ENCODE data around the gene SF1. TPM values are rescaled to one million over a fixed set of nuclear protein-coding genes. Genes with fewer than 3 reads are reported as not detected.

Gene SF1
- total and polyA plus RNA-seq, 9 of the 15 experiments (the other 6 are each of a cell fraction or from before 2014, with no cell fraction given) = 13.1 to 334 (median 111) TPM

DNA sequence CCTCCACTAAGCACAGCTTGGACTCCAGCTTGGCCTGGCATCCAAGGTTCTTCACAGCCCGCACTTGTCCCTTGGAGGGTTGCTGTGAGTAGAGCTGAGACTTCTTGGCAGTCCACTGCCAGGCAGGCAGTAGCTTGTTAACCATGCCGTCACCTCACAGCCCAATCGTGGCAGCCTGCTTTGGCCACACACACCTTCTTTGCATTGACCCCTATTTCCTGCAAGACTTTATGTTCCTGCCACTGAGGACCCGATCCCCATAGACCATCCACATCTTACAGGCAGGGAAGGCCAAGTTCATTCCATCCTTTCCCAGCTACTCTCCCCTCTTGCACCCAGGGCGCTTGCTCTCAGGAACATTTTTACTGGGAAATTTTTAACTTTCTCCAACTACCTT is 16.1 kb downstream of the SF1 start (continued):
- TF ChIP-seq FIP1L1 (IDR thresholded peaks at IDR 0.05; ENCODE audit: low read depth, low read length, poor library complexity, severe bottlenecking) (no peak), ESRRB (CRISPR knock-in tag; IDR thresholded peaks at IDR 0.05; ENCODE audit: borderline replicate concordance) (no peak), RBM15 (IDR thresholded peaks at IDR 0.05; ENCODE audit: insufficient read depth, low read length) (no peak), NR4A1 (CRISPR knock-in tag; IDR thresholded peaks at IDR 0.05) (no peak), NR4A1 (tag; IDR thresholded peaks at IDR 0.05) (no peak), ZNF232 (CRISPR knock-in tag; IDR thresholded peaks at IDR 0.05) (no peak), ZC3H4 (CRISPR knock-in tag; IDR thresholded peaks at IDR 0.05; ENCODE audit: borderline replicate concordance) (no peak), TCF7L2 (IDR thresholded peaks at IDR 0.05; ENCODE audit: low read depth, low read length) (no peak), POLR2A (conservative IDR thresholded peaks at IDR 0.05) (peak; percentile 74), RBM14 (IDR thresholded peaks at IDR 0.05; ENCODE audit: borderline replicate concordance, insufficient read depth, low read depth, low read length) (no peak), BRCA1 (IDR thresholded peaks at IDR 0.05) (no peak), BRCA1 (CRISPR knock-in tag; IDR thresholded peaks at IDR 0.05) (no peak), ZNF311 (CRISPR knock-in tag; IDR thresholded peaks at IDR 0.05) (no peak), HSF4 (CRISPR knock-in tag; IDR thresholded peaks at IDR 0.05; ENCODE audit: borderline replicate concordance) (no peak), ZNF699 (CRISPR knock-in tag; IDR thresholded peaks at IDR 0.05; ENCODE audit: insufficient replicate concordance) (no peak), SAFB (IDR thresholded peaks at IDR 0.05; ENCODE audit: borderline replicate concordance, low read depth, low read length) (no peak), MYNN (IDR thresholded peaks at IDR 0.05) (no peak; the same call in 1 of the 2 replicates), MYNN (CRISPR knock-in tag; IDR thresholded peaks at IDR 0.05) (no peak), SMARCA5 (IDR thresholded peaks at IDR 0.05) (no peak), MCM5 (IDR thresholded peaks at IDR 0.05; ENCODE audit: low read depth) (no peak), CREM (IDR thresholded peaks at IDR 0.05; ENCODE audit: low read depth) (no peak), HEY1 (CRISPR knock-in tag; IDR thresholded peaks at IDR 0.05; ENCODE audit: borderline replicate concordance) (no peak), ZBTB17 (CRISPR knock-in tag; IDR thresholded peaks at IDR 0.05) (no peak), ZNF780A (CRISPR knock-in tag; IDR thresholded peaks at IDR 0.05) (no peak), ILK (tag; IDR thresholded peaks at IDR 0.05; ENCODE audit: borderline replicate concordance, low read depth) (no peak), E2F3 (CRISPR knock-in tag; IDR thresholded peaks at IDR 0.05) (no peak), TAF1 (IDR thresholded peaks at IDR 0.05; ENCODE audit: control insufficient read depth, extremely low read depth, insufficient read depth, low read length, severe bottlenecking) (no peak), ZNF3 (CRISPR knock-in tag; IDR thresholded peaks at IDR 0.05) (no peak)
- TF ChIP-seq, protein P1, sequence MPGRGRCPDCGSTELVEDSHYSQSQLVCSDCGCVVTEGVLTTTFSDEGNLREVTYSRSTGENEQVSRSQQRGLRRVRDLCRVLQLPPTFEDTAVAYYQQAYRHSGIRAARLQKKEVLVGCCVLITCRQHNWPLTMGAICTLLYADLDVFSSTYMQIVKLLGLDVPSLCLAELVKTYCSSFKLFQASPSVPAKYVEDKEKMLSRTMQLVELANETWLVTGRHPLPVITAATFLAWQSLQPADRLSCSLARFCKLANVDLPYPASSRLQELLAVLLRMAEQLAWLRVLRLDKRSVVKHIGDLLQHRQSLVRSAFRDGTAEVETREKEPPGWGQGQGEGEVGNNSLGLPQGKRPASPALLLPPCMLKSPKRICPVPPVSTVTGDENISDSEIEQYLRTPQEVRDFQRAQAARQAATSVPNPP (IDR thresholded peaks at IDR 0.05; ENCODE audit: borderline replicate concordance, insufficient read depth, insufficient read length) = no peak
- TF ChIP-seq, protein P2, sequence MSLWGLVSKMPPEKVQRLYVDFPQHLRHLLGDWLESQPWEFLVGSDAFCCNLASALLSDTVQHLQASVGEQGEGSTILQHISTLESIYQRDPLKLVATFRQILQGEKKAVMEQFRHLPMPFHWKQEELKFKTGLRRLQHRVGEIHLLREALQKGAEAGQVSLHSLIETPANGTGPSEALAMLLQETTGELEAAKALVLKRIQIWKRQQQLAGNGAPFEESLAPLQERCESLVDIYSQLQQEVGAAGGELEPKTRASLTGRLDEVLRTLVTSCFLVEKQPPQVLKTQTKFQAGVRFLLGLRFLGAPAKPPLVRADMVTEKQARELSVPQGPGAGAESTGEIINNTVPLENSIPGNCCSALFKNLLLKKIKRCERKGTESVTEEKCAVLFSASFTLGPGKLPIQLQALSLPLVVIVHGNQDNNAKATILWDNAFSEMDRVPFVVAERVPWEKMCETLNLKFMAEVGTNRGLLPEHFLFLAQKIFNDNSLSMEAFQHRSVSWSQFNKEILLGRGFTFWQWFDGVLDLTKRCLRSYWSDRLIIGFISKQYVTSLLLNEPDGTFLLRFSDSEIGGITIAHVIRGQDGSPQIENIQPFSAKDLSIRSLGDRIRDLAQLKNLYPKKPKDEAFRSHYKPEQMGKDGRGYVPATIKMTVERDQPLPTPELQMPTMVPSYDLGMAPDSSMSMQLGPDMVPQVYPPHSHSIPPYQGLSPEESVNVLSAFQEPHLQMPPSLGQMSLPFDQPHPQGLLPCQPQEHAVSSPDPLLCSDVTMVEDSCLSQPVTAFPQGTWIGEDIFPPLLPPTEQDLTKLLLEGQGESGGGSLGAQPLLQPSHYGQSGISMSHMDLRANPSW (CRISPR knock-in tag; IDR thresholded peaks at IDR 0.05) = no peak

Measured in K562 (cell line).